GM23338 (cell line): Measurements from ENCODE around the gene LRSAM1. TPM values are rescaled to one million over a fixed set of nuclear protein-coding genes. Genes with fewer than 3 reads are reported as not detected.

Experiments used
- ATAC-seq: fragments of 200-7000 bp; cut with Tn5 transposase; 3 replicates; pipeline ENCODE4 v1.9.1; 2020
- DNase-seq: peaks from one replicate; pipeline ENCODE4 v3.0.0-alpha.2; 2015; ENCODE audit warnings: low spot score
- H2AFZ ChIP-seq: fragments of 200-600 bp; sonication (generic); 2 replicates; pipeline ENCODE4 v1.8.0; 2016; ENCODE audit warnings: antibody characterized with exemption, mild to moderate bottlenecking, moderate library complexity
- H3F3A ChIP-seq: fragments of 200-600 bp; sonication (generic); replicated peaks from 2 replicates; pipeline ENCODE4 v1.8.0; 2017; ENCODE audit warnings: antibody characterized with exemption, mixed run types, low read depth
- H3K27ac ChIP-seq: fragments of 200-600 bp; sonication (generic); 2 replicates; pipeline ENCODE4 v1.6.1; 2016; ENCODE audit warnings: low read depth
- H3K27me3 ChIP-seq: fragments of 200-600 bp; sonication (generic); 2 replicates; pipeline ENCODE4 v1.8.0; 2016; ENCODE audit warnings: mild to moderate bottlenecking, mixed run types, moderate library complexity; ENCODE audit not compliant: insufficient read depth
- H3K36me3 ChIP-seq: fragments of 200-600 bp; sonication (generic); 2 replicates; pipeline ENCODE4 v1.8.0; 2016; ENCODE audit warnings: mild to moderate bottlenecking; ENCODE audit not compliant: insufficient read depth
- H3K4me1 ChIP-seq: fragments of 200-600 bp; sonication (generic); 2 replicates; pipeline ENCODE4 v1.8.0; 2016; ENCODE audit warnings: mild to moderate bottlenecking, moderate library complexity; ENCODE audit not compliant: insufficient read depth
- H3K4me2 ChIP-seq: fragments of 200-600 bp; sonication (generic); 2 replicates; pipeline ENCODE4 v1.7.1; 2017; ENCODE audit warnings: mixed run types
- H3K4me3 ChIP-seq: fragments of 200-600 bp; sonication (generic); 2 replicates; pipeline ENCODE4 v1.6.1; 2016; ENCODE audit warnings: mixed run types
- H3K79me2 ChIP-seq: fragments of 200-600 bp; sonication (generic); replicated peaks from 2 replicates; pipeline ENCODE4 v1.8.0; 2017; ENCODE audit warnings: mild to moderate bottlenecking; ENCODE audit not compliant: insufficient read depth
- H3K9me2 ChIP-seq: fragments of 200-600 bp; sonication (generic); 2 replicates; pipeline ENCODE4 v1.8.0; 2017; ENCODE audit not compliant: insufficient read depth
- H4K20me1 ChIP-seq: fragments of 200-600 bp; sonication (generic); replicated peaks from 2 replicates; pipeline ENCODE4 v1.8.0; 2017; ENCODE audit warnings: mild to moderate bottlenecking; ENCODE audit not compliant: insufficient read depth
- H3K27ac Mint-ChIP-seq: 2 replicates; pipeline ENCODE4 v1.8.0; 2020; ENCODE audit warnings: inconsistent platforms, mild to moderate bottlenecking, moderate library complexity, mixed read lengths
- H3K27me3 Mint-ChIP-seq: 3 replicates; pipeline ENCODE4 v1.8.0; 2022; ENCODE audit warnings: low read depth, mild to moderate bottlenecking, moderate library complexity, mixed read lengths, inconsistent platforms; ENCODE audit not compliant: insufficient read depth, poor library complexity
- H3K36me3 Mint-ChIP-seq: 3 replicates; pipeline ENCODE4 v1.8.0; 2021; ENCODE audit warnings: low read depth, mild to moderate bottlenecking, inconsistent platforms, moderate library complexity, mixed read lengths
- H3K4me1 Mint-ChIP-seq: 3 replicates; pipeline ENCODE4 v1.8.0; 2020; ENCODE audit warnings: mild to moderate bottlenecking, inconsistent platforms, mixed read lengths
- H3K4me3 Mint-ChIP-seq: 3 replicates; pipeline ENCODE4 v1.8.0; 2021; ENCODE audit warnings: moderate library complexity, mild to moderate bottlenecking, inconsistent platforms, mixed read lengths
- H3K9me3 Mint-ChIP-seq: 3 replicates; pipeline ENCODE4 v1.8.0; 2020; ENCODE audit warnings: moderate library complexity, mild to moderate bottlenecking, inconsistent platforms, mixed read lengths
- CREB1 ChIP-seq: fragments of 250-450 bp; sonication (Bioruptor Pico); IDR thresholded peaks from 2 replicates; pipeline ENCODE4 v1.5.0; 2020; ENCODE audit warnings: low read depth, mild to moderate bottlenecking, moderate library complexity
- EZH2 ChIP-seq: fragments of 200-600 bp; sonication (generic); IDR thresholded peaks from one replicate; pipeline ENCODE4 v1.8.0; 2017; ENCODE audit warnings: antibody characterized with exemption, mild to moderate bottlenecking, low read depth; ENCODE audit not compliant: unreplicated experiment
- EZH2phosphoT487 ChIP-seq: fragments of 200-600 bp; sonication (generic); IDR thresholded peaks from one replicate; pipeline ENCODE4 v1.8.1; 2018; ENCODE audit warnings: antibody characterized with exemption; ENCODE audit not compliant: unreplicated experiment
- JUNB ChIP-seq: IDR thresholded peaks from one replicate; pipeline ENCODE4 v1.6.1; 2016; ENCODE audit warnings: antibody characterized with exemption; ENCODE audit not compliant: unreplicated experiment
- NANOG ChIP-seq: IDR thresholded peaks from 2 replicates; pipeline ENCODE4 v1.6.1; 2016; ENCODE audit warnings: antibody characterized with exemption, borderline replicate concordance
- POLR2AphosphoS5 ChIP-seq: IDR thresholded peaks from 2 replicates; pipeline ENCODE4 v1.6.1; 2016; ENCODE audit warnings: antibody characterized with exemption, low read depth
- STAT1 ChIP-seq: IDR thresholded peaks from one replicate; pipeline ENCODE4 v1.6.1; 2016; ENCODE audit warnings: antibody characterized with exemption; ENCODE audit not compliant: unreplicated experiment
- ZNF114 ChIP-seq: fragments of 250-450 bp; sonication (Bioruptor Pico); IDR thresholded peaks from 2 replicates; pipeline ENCODE4 v1.5.0; 2020; ENCODE audit warnings: mild to moderate bottlenecking, moderate library complexity
- ZNF331 ChIP-seq: fragments of 250-450 bp; sonication (Bioruptor Pico); IDR thresholded peaks from 2 replicates; pipeline ENCODE4 v1.5.0; 2020; ENCODE audit warnings: low read depth, mild to moderate bottlenecking, moderate library complexity
- polyA plus RNA-seq: library from polyadenylated mRNA; unstranded; fragments of >200 nt; fragmentation: Nextera tagmentation; extraction: Ambion mirVana; gene quantifications from 2 replicates; pipeline ENCODE4 v1.2.1, GENCODE V29; 2016
- total RNA-seq: library from RNA; depleted of rRNA; stranded (reverse); fragments of >200 nt; shearing (Covaris generic); gene quantifications from 2 replicates; pipeline ENCODE4 v1.2.3, GENCODE V29; 2014
- TF ChIP-seq, protein P1 (sequence below): fragments of 250-450 bp; sonication (Bioruptor Pico); IDR thresholded peaks from 2 replicates; pipeline ENCODE4 v1.5.0; 2020; ENCODE audit warnings: mild to moderate bottlenecking, moderate library complexity
- TF ChIP-seq, protein P2 (sequence below), 2 experiments: fragments of 200-600 bp in 1 of 2; sonication (generic) in 1 of 2; conservative IDR thresholded peaks; 2 replicates each; pipeline versions ENCODE4 v1.5.1 to v1.6.1; 2016 to 2017; ENCODE audit warnings: antibody characterized with exemption in 2 of 2, low read depth in 2 of 2, mild to moderate bottlenecking in 2 of 2, moderate library complexity in 1 of 2
- TF ChIP-seq, protein P3 (sequence below): IDR thresholded peaks from 2 replicates; pipeline ENCODE4 v1.6.1; 2016; ENCODE audit warnings: antibody characterized with exemption
- TF ChIP-seq, protein P4 (sequence below): IDR thresholded peaks from one replicate; pipeline ENCODE4 v1.6.1; 2018; ENCODE audit warnings: antibody characterized with exemption; ENCODE audit not compliant: unreplicated experiment

The LRSAM1 gene
- total and polyA plus RNA-seq, 2 experiments from 2014 or later, result 12.8 to 21.9 TPM

DNA sequence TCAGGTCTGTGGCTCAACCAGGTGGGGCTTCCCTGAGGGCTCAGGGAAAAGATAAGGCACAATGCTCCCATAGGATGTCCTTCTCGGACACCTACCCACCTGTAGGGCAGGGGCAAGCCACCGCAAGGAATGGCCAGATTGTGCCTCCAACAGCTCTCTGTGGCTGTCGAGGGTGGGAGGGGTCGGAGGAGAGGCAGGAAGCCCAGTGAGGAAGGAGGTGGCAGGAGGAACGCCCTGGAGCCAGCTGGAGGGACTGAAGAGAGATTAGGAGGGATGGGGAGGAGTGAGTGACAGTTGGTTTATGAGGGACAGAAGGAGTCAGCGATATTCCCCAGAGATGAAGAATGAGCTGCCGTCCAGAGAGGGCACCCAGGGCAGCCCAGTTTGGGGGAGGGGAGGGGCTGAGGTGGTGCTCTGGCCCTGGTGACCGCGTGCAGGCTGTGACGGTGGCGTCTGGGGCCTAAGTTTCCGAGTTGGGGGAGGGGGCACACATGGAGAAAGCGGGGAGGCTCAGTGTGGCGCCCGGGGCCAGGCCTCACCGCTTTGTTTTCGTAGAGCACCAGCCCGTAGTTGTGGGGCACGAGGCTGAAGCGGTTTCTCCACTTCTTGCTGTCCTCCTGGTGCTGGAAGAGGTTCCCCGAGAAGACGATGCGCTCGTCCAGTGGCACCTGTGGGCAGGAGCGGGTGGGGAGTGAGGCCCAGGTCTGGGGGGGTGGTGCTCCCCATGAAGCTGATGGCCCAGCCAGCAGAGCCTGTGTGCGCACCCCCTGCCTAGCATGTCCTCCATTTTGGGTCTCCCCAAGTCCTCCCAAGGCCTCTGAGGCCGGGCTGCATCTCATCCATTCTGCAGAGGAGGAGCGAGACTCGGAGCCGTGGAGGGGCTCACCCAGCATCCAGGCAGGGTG is 75.6 kb downstream of the LRSAM1 start:
- Histone ChIP-seq H3F3A (0 out of 2 replicates have a peak, but pooled peaks cover 12% of the 10 kb centered on the region), H3K27me3 (no peaks in the 10 kb centered on the region), H3K36me3 (peaks cover 38% of the 10 kb centered on the region), H3K27ac (no peak overlapping the region), H3K79me2 (no peaks in the 10 kb centered on the region), H3K4me2 (no peak overlapping the region), H3K4me1 (peaks cover 9% of the 10 kb centered on the region), H3K4me3 (no peak overlapping the region), H4K20me1 (no peaks in the 10 kb centered on the region), H3K9me2 (no peaks in the 10 kb centered on the region), H2AFZ (no peak overlapping the region)
- Mint-ChIP-seq H3K36me3 (peaks cover 69% of the 10 kb centered on the region), H3K9me3 (peaks cover 43% of the 10 kb centered on the region), H3K27me3 (peaks cover 5% of the 10 kb centered on the region), H3K4me1 (peaks cover 34% of the 10 kb centered on the region), H3K27ac (no peak overlapping the region), H3K4me3 (no peak overlapping the region)
- ATAC-seq (no peak), DNase-seq (no peak)
- TF ChIP-seq EZH2 (no peak), JUNB (no peak), ZNF114 (CRISPR knock-in tag) (no peak), ZNF331 (CRISPR knock-in tag) (no peak), CREB1 (no peak), EZH2phosphoT487 (no peak), NANOG (no peak), POLR2AphosphoS5 (no peak), STAT1 (no peak)
- TF ChIP-seq, protein P1, sequence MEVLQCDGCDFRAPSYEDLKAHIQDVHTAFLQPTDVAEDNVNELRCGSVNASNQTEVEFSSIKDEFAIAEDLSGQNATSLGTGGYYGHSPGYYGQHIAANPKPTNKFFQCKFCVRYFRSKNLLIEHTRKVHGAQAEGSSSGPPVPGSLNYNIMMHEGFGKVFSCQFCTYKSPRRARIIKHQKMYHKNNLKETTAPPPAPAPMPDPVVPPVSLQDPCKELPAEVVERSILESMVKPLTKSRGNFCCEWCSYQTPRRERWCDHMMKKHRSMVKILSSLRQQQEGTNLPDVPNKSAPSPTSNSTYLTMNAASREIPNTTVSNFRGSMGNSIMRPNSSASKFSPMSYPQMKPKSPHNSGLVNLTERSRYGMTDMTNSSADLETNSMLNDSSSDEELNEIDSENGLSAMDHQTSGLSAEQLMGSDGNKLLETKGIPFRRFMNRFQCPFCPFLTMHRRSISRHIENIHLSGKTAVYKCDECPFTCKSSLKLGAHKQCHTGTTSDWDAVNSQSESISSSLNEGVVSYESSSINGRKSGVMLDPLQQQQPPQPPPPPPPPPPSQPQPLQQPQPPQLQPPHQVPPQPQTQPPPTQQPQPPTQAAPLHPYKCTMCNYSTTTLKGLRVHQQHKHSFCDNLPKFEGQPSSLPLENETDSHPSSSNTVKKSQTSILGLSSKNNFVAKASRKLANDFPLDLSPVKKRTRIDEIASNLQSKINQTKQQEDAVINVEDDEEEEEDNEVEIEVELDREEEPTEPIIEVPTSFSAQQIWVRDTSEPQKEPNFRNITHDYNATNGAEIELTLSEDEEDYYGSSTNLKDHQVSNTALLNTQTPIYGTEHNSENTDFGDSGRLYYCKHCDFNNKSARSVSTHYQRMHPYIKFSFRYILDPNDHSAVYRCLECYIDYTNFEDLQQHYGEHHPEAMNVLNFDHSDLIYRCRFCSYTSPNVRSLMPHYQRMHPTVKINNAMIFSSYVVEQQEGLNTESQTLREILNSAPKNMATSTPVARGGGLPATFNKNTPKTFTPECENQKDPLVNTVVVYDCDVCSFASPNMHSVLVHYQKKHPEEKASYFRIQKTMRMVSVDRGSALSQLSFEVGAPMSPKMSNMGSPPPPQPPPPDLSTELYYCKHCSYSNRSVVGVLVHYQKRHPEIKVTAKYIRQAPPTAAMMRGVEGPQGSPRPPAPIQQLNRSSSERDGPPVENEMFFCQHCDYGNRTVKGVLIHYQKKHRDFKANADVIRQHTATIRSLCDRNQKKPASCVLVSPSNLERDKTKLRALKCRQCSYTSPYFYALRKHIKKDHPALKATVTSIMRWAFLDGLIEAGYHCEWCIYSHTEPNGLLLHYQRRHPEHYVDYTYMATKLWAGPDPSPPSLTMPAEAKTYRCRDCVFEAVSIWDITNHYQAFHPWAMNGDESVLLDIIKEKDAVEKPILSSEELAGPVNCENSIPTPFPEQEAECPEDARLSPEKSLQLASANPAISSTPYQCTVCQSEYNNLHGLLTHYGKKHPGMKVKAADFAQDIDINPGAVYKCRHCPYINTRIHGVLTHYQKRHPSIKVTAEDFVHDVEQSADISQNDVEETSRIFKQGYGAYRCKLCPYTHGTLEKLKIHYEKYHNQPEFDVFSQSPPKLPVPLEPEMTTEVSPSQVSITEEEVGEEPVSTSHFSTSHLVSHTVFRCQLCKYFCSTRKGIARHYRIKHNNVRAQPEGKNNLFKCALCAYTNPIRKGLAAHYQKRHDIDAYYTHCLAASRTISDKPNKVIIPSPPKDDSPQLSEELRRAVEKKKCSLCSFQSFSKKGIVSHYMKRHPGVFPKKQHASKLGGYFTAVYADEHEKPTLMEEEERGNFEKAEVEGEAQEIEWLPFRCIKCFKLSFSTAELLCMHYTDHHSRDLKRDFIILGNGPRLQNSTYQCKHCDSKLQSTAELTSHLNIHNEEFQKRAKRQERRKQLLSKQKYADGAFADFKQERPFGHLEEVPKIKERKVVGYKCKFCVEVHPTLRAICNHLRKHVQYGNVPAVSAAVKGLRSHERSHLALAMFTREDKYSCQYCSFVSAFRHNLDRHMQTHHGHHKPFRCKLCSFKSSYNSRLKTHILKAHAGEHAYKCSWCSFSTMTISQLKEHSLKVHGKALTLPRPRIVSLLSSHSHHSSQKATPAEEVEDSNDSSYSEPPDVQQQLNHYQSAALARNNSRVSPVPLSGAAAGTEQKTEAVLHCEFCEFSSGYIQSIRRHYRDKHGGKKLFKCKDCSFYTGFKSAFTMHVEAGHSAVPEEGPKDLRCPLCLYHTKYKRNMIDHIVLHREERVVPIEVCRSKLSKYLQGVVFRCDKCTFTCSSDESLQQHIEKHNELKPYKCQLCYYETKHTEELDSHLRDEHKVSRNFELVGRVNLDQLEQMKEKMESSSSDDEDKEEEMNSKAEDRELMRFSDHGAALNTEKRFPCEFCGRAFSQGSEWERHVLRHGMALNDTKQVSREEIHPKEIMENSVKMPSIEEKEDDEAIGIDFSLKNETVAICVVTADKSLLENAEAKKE (CRISPR knock-in tag), result no peak
- TF ChIP-seq, protein P2, sequence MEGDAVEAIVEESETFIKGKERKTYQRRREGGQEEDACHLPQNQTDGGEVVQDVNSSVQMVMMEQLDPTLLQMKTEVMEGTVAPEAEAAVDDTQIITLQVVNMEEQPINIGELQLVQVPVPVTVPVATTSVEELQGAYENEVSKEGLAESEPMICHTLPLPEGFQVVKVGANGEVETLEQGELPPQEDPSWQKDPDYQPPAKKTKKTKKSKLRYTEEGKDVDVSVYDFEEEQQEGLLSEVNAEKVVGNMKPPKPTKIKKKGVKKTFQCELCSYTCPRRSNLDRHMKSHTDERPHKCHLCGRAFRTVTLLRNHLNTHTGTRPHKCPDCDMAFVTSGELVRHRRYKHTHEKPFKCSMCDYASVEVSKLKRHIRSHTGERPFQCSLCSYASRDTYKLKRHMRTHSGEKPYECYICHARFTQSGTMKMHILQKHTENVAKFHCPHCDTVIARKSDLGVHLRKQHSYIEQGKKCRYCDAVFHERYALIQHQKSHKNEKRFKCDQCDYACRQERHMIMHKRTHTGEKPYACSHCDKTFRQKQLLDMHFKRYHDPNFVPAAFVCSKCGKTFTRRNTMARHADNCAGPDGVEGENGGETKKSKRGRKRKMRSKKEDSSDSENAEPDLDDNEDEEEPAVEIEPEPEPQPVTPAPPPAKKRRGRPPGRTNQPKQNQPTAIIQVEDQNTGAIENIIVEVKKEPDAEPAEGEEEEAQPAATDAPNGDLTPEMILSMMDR (conservative IDR thresholded peaks at IDR 0.05; ENCODE audit: low read depth in 2 of 2), result no peak
- TF ChIP-seq, protein P3, sequence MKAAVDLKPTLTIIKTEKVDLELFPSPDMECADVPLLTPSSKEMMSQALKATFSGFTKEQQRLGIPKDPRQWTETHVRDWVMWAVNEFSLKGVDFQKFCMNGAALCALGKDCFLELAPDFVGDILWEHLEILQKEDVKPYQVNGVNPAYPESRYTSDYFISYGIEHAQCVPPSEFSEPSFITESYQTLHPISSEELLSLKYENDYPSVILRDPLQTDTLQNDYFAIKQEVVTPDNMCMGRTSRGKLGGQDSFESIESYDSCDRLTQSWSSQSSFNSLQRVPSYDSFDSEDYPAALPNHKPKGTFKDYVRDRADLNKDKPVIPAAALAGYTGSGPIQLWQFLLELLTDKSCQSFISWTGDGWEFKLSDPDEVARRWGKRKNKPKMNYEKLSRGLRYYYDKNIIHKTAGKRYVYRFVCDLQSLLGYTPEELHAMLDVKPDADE, result no peak
- TF ChIP-seq, protein P4, sequence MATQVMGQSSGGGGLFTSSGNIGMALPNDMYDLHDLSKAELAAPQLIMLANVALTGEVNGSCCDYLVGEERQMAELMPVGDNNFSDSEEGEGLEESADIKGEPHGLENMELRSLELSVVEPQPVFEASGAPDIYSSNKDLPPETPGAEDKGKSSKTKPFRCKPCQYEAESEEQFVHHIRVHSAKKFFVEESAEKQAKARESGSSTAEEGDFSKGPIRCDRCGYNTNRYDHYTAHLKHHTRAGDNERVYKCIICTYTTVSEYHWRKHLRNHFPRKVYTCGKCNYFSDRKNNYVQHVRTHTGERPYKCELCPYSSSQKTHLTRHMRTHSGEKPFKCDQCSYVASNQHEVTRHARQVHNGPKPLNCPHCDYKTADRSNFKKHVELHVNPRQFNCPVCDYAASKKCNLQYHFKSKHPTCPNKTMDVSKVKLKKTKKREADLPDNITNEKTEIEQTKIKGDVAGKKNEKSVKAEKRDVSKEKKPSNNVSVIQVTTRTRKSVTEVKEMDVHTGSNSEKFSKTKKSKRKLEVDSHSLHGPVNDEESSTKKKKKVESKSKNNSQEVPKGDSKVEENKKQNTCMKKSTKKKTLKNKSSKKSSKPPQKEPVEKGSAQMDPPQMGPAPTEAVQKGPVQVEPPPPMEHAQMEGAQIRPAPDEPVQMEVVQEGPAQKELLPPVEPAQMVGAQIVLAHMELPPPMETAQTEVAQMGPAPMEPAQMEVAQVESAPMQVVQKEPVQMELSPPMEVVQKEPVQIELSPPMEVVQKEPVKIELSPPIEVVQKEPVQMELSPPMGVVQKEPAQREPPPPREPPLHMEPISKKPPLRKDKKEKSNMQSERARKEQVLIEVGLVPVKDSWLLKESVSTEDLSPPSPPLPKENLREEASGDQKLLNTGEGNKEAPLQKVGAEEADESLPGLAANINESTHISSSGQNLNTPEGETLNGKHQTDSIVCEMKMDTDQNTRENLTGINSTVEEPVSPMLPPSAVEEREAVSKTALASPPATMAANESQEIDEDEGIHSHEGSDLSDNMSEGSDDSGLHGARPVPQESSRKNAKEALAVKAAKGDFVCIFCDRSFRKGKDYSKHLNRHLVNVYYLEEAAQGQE, result no peak
